GM12873 (cell line): ENCODE data around the gene ZNF652.

Source experiments
- TF ChIP-seq, protein P1 (sequence below): IDR thresholded peaks from 2 replicates; pipeline ENCODE4 v1.5.1; 2012; ENCODE audit warnings: low read depth, mild to moderate bottlenecking, moderate library complexity, low read length, control low read depth; ENCODE audit not compliant: insufficient read depth; ENCODE audit errors: missing control alignments

The ZNF652 gene

GRCh38 chr17:49287481-49287880 is 74.6 kb downstream of the ZNF652 start:
- TF ChIP-seq, protein P1, sequence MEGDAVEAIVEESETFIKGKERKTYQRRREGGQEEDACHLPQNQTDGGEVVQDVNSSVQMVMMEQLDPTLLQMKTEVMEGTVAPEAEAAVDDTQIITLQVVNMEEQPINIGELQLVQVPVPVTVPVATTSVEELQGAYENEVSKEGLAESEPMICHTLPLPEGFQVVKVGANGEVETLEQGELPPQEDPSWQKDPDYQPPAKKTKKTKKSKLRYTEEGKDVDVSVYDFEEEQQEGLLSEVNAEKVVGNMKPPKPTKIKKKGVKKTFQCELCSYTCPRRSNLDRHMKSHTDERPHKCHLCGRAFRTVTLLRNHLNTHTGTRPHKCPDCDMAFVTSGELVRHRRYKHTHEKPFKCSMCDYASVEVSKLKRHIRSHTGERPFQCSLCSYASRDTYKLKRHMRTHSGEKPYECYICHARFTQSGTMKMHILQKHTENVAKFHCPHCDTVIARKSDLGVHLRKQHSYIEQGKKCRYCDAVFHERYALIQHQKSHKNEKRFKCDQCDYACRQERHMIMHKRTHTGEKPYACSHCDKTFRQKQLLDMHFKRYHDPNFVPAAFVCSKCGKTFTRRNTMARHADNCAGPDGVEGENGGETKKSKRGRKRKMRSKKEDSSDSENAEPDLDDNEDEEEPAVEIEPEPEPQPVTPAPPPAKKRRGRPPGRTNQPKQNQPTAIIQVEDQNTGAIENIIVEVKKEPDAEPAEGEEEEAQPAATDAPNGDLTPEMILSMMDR: no peak

- TF ChIP-seq, protein P1: no peak
These were observed 76.3 kb downstream of the ZNF652 start for GRCh38 chr17:49285716-49286115.

DNA sequence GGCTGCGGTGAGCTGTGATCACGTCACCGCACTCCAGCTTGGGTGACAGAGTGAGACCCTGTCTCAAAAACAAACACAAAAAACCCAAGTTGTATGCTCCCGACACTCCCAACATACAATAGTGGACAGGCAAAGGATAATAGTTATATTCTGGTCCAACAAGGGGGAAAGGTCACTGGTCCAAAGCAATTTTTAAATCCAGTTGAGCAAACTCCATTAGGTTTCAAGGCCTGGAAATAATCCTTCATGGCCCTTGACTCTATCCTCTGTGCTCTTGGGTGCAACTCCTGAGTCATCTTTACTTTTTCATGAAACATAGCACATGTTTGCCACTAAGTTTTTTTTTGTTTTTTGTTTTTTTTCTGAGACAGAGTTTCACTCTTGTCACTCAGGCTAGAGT is 81.1 kb downstream of the ZNF652 start:
- TF ChIP-seq, protein P1: no peak

GRCh38 chr17:49280061-49280460 is 82.0 kb downstream of the ZNF652 start:
- TF ChIP-seq, protein P1: no peak

DNA sequence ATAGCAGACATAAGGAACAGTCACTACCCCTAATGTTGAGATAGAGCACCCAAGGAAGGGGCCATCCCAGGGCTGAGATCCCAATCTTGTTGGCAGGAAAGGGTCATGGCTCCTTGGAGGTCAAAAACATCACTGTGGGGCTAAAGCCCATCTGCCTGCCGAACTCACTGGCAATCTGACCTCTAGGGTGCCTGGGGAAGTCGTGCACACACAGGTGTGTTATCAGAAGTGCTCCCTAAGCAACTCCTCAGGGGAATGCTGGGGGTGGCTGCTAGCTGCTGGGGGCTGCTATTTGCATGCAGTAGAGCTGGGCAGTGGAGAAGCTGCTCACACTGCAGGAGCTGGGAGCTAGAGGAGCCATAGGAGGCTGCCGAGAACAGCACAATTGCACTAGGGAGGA is 84.0 kb downstream of the ZNF652 start:
- TF ChIP-seq, protein P1: no peak

- TF ChIP-seq, protein P1: no peak
These were observed 84.4 kb downstream of the ZNF652 start for GRCh38 chr17:49277638-49278037.

DNA sequence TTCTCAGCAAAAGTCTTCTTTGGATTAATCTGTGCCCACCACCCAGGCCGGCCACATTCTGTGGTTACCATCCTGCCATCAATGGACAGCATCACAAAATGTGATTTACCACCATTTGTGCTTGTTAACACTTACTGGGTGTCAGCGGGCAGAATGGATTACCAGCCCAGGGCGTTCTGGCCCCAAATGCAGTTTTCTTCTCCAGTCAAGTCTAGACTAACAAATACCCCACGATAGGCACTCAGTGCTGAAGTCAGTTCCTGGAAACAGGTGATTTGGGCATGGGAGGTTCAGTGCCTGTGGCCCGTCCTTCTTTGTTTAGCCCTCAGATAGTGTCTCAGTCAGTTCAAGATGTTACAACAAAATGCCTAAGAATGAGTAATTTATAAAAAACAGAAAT is 92.7 kb downstream of the ZNF652 start:
- TF ChIP-seq, protein P1: no peak

DNA sequence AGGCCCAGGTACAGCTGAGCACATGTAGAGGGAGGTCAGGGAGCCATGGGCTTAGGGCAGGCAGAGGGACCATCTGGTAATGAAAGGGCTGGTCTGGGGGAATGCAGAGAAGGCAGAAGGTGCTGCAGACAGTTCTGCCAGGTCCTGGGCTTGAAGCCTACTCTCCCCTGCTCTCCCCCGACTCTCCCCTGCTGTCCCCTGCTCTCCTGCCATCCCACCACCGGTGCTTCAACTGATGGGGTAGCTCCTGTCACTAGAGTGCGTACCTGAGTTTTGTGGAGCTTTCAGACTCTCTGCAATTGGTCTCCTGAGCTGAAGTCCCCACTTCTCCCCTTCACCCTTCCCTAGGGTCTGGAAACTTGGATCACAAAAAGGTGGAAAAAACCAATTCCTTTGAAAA is 94.1 kb downstream of the ZNF652 start:
- TF ChIP-seq, protein P1: no peak
